Cardiac muscle cell (in vitro differentiated cells and primary cell): ENCODE data around the gene SEPTIN5. TPM values are rescaled to one million over a fixed set of nuclear protein-coding genes. Genes with fewer than 3 reads are reported as not detected.
A peak's percentile ranks its signal among the peaks of the same experiment; 100 is the strongest.
"Not testable (repeated sequence)": the region's sequence is repeated elsewhere in the genome, so short reads cannot be mapped to it uniquely, and the experiment has no call there.

Experiments used
- DNase-seq, 2 donors: peaks; one replicate each; pipeline versions ENCODE4 v3.0.0 to v3.0.0-alpha.2; 2010 to 2017; ENCODE audit warnings: low read depth in 1 of 2, low spot score in 1 of 2
- H3K27ac ChIP-seq: fragments of 200-600 bp; sonication (generic); 2 replicates; pipeline ENCODE4 v1.5.1; 2016
- H3K27me3 ChIP-seq: fragments of 200-600 bp; sonication (generic); 2 replicates; pipeline ENCODE4 v1.6.0; 2016; ENCODE audit warnings: control low read depth
- H3K36me3 ChIP-seq: fragments of 200-600 bp; sonication (generic); 2 replicates; pipeline ENCODE4 v1.5.1; 2016; ENCODE audit warnings: control low read depth
- H3K4me1 ChIP-seq: fragments of 200-600 bp; sonication (generic); 2 replicates; pipeline ENCODE4 v1.8.1; 2017; ENCODE audit warnings: low read depth, mild to moderate bottlenecking, mixed run types
- H3K4me3 ChIP-seq: fragments of 200-600 bp; sonication (generic); 2 replicates; pipeline ENCODE4 v1.5.1; 2016; ENCODE audit warnings: mild to moderate bottlenecking
- H3K9me3 ChIP-seq: fragments of 200-600 bp; sonication (generic); 2 replicates; pipeline ENCODE4 v1.5.1; 2017; ENCODE audit warnings: low read depth, mild to moderate bottlenecking, control low read depth
- polyA plus RNA-seq: library from polyadenylated mRNA; unstranded; fragments of >200 nt; fragmentation: Nextera tagmentation; extraction: Ambion mirVana; gene quantifications from 2 replicates; pipeline ENCODE4 v1.2.1, GENCODE V29; 2016
- total RNA-seq: library from RNA; depleted of rRNA; stranded (reverse); fragments of >200 nt; gene quantifications from 2 replicates; pipeline ENCODE4 v1.2.3, GENCODE V29; 2016
- TF ChIP-seq, protein P1 (sequence below): IDR thresholded peaks from 2 replicates; pipeline ENCODE4 v1.5.1; 2012; ENCODE audit warnings: low read depth, mild to moderate bottlenecking, low read length

SEPTIN5 gene
- total and polyA plus RNA-seq, 2 experiments from 2014 or later = 129 to 303 TPM

DNA sequence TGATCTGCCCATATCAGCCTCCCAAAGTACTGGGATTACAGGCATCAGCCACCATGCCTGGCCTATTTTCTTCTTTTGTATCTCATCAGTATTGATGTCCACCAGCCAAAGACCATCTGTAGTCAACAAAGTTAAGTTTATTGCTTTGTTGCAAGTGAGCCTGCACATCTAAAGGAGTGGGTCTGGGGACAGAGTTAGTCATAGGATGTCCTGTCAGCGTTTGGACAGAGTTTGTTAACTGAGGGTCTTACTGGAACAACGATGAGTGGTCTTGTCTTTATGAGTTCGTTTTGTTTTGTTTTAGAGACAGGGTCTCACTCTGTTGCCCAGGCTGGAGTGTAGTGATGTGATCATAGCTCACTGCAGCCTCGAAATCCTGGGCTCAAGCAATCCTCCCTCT, 40.6 kb upstream of the SEPTIN5 start:
- Histone ChIP-seq H3K9me3 (no peaks in the 10 kb centered on the region), H3K4me3 (no peak overlapping the region), H3K27ac (no peak overlapping the region), H3K36me3 (no peaks in the 10 kb centered on the region), H3K4me1 (no peaks in the 10 kb centered on the region), H3K27me3 (no peaks in the 10 kb centered on the region)
- TF ChIP-seq, protein P1, sequence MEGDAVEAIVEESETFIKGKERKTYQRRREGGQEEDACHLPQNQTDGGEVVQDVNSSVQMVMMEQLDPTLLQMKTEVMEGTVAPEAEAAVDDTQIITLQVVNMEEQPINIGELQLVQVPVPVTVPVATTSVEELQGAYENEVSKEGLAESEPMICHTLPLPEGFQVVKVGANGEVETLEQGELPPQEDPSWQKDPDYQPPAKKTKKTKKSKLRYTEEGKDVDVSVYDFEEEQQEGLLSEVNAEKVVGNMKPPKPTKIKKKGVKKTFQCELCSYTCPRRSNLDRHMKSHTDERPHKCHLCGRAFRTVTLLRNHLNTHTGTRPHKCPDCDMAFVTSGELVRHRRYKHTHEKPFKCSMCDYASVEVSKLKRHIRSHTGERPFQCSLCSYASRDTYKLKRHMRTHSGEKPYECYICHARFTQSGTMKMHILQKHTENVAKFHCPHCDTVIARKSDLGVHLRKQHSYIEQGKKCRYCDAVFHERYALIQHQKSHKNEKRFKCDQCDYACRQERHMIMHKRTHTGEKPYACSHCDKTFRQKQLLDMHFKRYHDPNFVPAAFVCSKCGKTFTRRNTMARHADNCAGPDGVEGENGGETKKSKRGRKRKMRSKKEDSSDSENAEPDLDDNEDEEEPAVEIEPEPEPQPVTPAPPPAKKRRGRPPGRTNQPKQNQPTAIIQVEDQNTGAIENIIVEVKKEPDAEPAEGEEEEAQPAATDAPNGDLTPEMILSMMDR = no peak
- DNase-seq = no peak

DNA sequence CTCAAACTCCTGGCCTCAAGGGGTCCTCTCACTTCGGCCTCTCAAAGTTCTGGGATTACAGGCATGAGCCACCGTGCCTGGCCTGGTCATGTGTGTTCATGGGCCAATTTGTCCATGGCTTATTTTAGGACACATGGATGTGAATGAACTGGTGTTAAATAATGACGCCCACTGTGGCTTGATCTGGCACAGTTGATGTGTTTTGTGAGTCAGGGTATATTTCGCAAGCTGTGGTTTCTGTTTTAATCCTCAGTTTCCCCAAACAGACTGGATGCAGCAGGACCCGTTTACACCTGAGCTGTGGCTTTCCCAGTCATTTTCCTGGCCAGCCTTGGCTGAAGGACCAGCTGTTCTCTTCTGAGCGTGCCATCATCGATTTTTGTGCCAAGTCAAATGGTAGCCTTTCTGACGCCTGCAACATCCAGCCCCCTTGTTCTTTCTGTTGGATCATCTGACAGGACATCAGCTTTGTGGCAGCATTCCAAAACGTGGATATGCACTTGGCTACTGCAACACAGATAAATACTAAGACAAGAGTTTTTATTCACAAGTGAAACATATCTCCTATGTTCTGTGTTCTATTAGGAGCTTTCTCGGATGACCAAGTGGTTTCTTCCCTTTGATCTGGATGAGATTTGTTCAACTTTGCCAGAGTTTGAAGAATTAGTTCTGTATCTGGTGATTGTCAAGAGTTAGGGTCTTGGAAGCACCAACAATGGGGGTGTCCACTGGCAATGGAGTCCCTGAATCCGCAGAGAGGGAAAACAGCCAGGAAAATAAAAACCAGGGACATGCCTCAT, 40.0 kb upstream of the SEPTIN5 start:
- no peaks in the 10 kb centered on the region for H3K27me3 ChIP-seq
- TF ChIP-seq, protein P1 = no peak
- peak in 1 of 2 donors; percentile 60 for DNase-seq
- no peaks in the 10 kb centered on the region for H3K9me3 ChIP-seq
- H3K27ac ChIP-seq = no peak overlapping the region
- H3K4me3 ChIP-seq = no peak overlapping the region
- no peaks in the 10 kb centered on the region for H3K36me3 ChIP-seq
- H3K4me1 ChIP-seq = peaks cover 5% of the 10 kb centered on the region

DNA sequence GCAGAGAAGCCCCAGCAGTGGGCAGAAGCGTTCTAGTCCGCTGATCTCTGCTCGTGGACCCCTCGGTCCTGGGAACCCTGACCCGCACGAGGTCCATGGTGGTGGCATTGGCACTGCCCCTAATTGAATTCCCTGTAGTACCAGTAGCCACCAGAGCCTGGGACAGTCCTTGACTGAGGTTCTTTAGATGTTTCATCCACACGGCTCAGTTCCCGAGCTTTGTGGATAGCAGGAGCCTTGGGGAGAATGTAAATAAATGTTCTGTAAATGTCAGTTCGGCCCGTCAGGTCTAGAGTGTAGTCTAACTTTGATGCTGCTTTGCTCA, 39.4 kb upstream of the SEPTIN5 start:
- Histone ChIP-seq H3K4me3 (no peak overlapping the region), H3K4me1 (peaks cover 10% of the 10 kb centered on the region), H3K36me3 (no peaks in the 10 kb centered on the region), H3K27me3 (no peaks in the 10 kb centered on the region), H3K27ac (no peak overlapping the region), H3K9me3 (no peaks in the 10 kb centered on the region)
- TF ChIP-seq, protein P1 = no peak
- no peak for DNase-seq

DNA sequence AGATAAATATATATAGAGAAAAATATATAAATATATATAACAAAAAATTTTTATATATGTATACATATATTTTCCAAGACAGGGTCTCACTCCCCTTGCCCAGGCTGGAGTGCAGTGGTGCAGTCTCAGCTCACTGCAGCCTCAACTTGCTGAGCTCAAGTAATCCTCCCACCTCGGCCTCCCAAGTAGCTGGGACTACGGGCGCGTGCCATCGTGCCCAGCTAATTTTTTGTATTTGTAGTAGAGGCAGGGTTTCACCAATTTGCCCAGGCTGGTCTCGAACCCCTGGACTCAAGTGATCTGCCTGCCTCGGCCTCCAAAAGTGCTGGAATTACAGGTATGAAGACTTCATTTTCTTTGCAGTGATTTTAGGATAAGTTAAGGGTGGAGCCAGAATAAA, 38.9 kb upstream of the SEPTIN5 start:
- Histone ChIP-seq H3K27ac (no peak overlapping the region), H3K27me3 (no peaks in the 10 kb centered on the region), H3K36me3 (no peaks in the 10 kb centered on the region), H3K4me3 (no peak overlapping the region), H3K4me1 (peaks cover 11% of the 10 kb centered on the region), H3K9me3 (no peaks in the 10 kb centered on the region)
- DNase-seq = no peak
- TF ChIP-seq, protein P1 = no peak

DNA sequence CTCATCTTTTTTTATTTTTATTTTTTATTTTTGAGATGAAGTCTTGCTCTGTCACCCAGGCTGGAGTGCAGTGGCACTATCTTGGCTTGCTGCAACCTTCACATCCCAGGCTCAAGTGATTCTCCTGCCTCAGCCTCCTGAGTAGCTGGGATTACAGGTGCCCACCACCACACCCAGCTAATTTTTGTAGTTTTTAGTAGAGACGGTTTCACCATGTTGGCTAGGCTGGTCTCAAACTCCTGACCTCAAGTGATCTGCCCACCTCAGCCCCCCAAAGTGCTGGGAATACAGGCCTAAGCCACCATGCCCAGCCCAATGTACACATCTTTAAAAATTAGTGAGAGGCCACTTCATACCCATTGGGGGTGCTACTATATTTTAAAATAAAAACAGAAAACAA, 37.9 kb upstream of the SEPTIN5 start:
- not testable (repeated sequence) for H3K27me3 ChIP-seq, H3K36me3 ChIP-seq, H3K9me3 ChIP-seq, H3K4me3 ChIP-seq, DNase-seq, H3K27ac ChIP-seq
- peaks cover 11% of the 10 kb centered on the region for H3K4me1 ChIP-seq

DNA sequence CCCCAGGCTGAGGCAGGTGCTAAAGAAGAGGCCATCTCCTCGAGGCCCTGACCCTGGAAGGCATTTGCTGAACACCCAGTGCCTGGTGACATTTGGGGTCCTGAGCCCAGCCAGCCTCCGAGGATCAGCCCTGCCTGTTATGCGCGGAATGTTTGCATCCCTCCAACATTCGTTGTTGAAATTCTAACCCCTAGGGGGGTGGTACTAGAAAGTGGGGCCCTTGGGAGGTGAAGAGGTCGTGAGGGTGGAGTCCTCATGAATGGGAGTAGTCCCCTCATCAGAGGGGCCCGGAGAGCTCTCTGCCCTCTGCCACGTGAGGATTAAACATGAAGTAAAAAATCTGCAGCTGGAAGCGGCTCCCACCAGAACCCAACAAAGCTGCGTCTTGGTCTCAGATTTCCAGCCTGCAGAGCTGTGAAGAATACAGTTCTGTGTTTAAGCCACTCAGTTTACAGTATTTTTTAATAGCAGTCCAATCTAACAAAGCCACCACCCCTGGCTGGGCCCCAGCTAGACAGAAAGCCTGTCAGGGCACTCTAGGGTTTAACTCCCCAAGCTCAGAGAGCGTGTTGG, 35.3 kb upstream of the SEPTIN5 start:
- Histone ChIP-seq H3K4me3 (no peak overlapping the region), H3K4me1 (peaks cover 11% of the 10 kb centered on the region), H3K9me3 (no peaks in the 10 kb centered on the region), H3K27me3 (no peaks in the 10 kb centered on the region), H3K27ac (no peak overlapping the region), H3K36me3 (no peaks in the 10 kb centered on the region)
- TF ChIP-seq, protein P1 = no peak
- peak in 1 of 2 donors; percentile 16 for DNase-seq
